GM15510 (cell line): ENCODE measurements around the gene SPATA31E1.
"Not testable (repeated sequence)": the region's sequence is repeated elsewhere in the genome, so short reads cannot be mapped to it uniquely, and the experiment has no call there.

Source experiments
- POLR2A ChIP-seq: IDR thresholded peaks from 3 replicates; pipeline ENCODE4 v1.6.1; 2011; ENCODE audit warnings: borderline replicate concordance; ENCODE audit not compliant: insufficient read length; ENCODE audit errors: extremely low read depth

The SPATA31E1 gene

DNA sequence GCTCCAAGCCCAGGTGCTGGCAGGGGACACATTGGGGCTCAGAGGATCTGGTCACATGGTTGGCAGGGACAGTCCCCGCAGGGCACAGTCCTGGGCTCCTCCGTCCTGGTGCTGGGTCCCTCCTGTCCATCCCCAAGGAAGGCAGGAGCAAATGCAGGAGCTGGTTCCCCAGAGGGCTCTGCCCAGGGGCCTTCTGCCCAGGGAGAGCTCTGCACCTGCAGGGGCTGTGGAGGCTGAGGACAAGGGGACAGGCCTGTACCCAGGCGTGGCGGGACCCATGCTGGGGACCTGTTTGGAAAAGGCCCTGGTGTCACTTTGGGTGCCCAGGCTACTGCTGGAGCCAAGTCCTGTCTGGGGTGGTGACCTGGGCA lies 7.2 kb downstream of the SPATA31E1 start:
- TF ChIP-seq POLR2A = no peak

DNA sequence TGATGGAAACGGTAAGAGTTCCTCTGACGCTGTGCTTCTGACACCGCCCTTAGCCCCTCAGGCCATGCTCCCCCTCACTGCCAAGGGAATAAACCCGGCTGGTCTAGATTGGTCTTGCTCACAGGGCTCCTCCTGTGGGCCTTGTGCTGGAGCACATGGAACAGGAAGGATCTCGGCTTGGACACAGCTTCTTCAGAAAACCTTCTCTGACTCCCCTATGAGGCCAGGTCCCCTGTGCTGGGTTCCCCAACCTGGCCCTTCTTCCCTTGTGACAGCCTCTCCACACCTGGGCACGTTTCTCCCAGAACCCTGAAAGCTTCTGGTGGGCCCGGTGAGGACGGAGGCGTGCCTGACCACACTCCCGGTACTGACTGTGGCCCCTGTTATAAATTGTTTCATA lies 8.2 kb downstream of the SPATA31E1 start:
- no peak for TF ChIP-seq POLR2A

DNA sequence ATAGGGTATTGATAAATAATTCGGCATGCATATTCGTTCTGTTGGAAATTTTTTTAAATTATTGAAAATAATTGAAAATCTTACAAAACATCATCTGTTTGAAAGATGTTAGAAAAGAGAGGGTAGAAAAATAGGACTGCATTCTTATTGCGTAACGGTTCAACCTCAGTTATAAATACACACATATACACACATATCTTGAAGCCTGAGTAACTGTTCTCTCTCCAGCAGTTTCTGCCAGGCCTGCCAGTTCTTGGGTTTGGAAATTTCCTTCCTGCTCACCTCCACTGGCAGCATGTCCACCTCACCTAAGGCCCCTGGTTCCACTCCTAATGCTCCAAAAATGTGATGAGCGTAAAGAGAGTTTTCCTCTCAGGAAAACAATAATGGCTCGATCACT lies 9.1 kb downstream of the SPATA31E1 start:
- no peak for TF ChIP-seq POLR2A

DNA sequence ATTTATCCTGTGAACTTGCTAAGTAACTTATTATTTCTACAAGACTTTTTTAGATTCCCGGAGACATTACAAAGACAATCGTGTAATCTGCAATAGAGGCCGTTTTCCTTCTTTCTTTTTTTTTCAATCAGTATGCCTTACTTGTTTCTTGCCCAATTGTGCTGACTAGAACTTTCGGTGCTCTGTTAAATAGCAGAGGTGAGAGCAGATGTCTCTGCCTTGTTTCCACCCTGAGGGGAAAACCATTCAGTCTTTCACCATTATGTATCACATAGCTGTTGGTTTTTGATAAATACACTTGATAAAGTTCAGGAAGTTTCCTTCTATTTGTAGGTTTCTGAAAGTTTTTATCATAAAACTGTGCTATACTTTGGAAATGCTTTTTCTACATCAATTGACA lies 10.3 kb downstream of the SPATA31E1 start:
- no peak for TF ChIP-seq POLR2A

DNA sequence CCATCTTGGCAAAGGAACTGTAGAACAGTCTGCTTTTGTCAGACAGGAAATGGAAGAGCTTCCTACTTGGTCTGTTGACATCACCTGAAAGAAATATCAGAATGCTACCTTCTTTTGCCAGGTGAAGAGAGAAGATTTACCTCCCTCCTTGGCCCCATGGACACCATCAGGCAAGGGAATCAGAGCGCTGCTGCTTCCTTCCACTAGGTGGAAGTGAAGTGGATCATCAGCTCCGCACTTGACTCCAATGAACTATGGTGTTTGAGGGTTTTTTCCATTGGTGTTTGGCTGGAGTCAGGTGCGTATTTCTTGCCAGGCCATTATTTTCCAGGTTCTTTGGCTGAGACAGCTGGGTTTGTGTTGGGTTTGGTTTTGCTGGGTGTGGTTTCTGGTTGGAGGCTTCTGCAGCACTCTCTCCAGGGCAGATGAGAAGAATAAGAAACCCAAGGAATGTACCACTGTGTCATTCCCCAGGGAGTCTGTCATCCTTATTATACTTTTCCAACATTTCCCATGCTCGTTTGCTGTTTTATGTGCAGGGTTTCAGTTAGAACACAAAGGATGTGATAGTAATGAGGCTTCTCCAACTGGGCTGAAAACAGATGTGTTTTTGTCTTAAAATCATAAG lies 12.4 kb downstream of the SPATA31E1 start:
- TF ChIP-seq POLR2A = no peak

DNA sequence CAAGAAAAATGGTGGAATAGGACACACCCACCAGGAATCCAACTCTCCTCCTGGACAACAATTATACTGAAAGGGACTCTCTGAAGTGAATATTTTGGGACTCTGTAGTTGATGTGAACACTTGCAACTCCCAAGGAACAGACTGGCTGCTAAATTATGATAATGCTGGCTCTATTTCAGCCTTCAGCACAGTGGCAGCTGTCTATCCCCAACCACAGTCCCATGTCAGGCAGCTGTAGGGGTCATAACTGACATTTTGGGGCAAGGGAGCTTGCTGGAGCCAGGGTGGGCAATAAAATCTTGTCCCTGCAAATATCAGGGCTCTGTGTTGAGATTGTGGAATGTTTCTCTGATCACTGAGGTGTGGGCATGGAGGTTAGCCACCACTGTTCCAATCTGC lies 14.2 kb downstream of the SPATA31E1 start:
- no peak for TF ChIP-seq POLR2A

DNA sequence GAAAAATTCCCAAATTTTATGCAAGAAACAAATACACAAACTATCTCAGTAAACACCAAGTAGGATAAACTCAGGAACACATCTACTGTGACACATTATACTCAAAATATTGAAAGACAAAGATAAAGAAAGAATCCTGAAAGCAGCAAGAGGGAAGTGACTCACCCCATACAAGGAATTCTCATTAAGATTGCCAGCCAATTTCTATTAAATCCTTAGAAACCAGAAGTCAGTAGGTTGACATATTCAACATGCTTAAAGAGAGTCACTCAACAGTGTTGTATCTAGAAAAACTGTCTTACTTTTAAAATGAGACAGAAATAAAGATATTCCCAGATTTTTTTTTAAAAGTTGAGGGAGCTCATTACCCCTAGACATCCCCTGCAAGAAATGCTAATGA lies 15.5 kb downstream of the SPATA31E1 start:
- no peak for TF ChIP-seq POLR2A

DNA sequence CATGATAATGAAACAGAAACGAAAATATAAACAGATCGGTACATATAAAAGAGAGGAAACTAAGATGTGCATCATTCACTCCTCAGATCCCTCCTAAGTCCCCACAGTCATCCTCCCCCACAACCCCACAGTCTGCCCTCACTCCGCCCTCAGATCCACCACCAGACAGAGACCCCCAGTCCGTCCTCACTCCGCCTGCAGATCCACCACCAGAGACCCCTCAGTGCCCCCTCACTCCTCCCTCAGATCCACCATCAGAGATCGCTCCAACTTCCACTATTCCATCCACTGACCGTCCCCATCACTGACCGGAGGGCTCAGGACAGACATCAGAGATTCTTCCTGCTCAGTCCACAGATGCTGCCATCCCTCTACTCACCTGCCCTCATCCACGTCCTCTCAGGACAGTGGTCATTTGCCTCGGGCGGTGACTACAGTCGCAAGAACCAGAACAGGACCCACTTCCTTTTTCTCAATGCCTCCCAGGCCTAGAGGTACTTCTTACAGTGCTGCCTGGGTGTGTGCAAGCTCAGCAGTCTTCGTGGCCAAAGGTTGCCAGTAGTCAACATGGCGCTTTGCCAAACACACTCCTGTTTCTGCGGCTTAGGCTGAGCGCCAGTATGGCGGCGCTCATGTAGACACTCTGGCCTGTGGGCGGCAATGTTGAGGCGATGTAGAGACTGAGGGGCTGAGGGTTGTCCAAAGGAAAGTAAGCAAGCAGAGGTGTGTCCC lies 26.8 kb downstream of the SPATA31E1 start:
- TF ChIP-seq POLR2A = no peak

DNA sequence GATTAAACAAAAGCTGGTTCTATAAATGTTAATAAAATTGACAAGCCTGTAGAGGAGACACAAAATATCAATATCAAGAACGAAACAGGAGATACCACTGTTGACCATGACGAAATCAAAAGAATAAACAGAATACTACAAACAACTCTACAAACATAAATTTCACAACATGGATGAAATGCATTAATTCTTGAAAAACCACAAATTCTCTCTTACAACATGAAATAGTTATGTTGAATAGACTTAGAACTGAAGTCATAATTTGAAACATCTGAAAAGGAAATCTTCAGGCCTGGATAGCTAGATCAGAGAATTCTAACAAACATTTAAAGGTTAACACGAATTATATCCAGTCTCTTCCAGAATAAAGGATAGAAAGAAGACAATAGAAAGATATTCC lies 28.1 kb downstream of the SPATA31E1 start:
- no peak for TF ChIP-seq POLR2A

DNA sequence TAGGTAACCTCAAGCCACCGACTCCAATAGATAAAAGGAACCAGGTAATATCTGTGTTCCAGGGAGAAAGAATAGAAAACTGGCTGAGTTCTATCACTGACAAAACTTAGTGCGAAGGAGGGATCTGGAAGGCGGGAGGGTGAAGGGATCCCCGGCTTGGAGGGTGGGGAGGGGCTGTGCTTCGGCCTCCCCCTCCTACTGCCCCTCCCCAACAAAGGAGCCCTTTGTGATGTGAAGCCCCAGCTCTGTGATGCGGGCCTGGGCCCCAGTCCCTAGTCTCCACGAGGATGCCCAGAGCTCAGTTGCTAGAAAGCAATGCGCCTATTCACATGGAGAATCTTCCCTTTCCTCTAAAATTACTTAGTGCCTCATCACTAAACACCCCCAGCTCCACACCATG lies 35.0 kb downstream of the SPATA31E1 start, which contains the start of gene SPATA31C1:
Gene SPATA31C1, plus strand, starts transcription at position 301 of the 400 bp plus-strand sequence.
- TF ChIP-seq POLR2A = not testable (repeated sequence)
